Activated CD4-positive, alpha-beta T cell treated with anti-CD3 and anti-CD28 coated beads, Interleukin-2, Interleukin-4, amounts not matched to agents 100 ng/mL and 50 ng/mL, durations not matched to agents 16 hours and 8 hours (primary cell): ENCODE data around the gene ZNF764.

Experiments used
- DNase-seq: peaks from one replicate; pipeline ENCODE4 v3.0.0-alpha.2; 2020; ENCODE audit warnings: low spot score

The ZNF764 gene

DNA sequence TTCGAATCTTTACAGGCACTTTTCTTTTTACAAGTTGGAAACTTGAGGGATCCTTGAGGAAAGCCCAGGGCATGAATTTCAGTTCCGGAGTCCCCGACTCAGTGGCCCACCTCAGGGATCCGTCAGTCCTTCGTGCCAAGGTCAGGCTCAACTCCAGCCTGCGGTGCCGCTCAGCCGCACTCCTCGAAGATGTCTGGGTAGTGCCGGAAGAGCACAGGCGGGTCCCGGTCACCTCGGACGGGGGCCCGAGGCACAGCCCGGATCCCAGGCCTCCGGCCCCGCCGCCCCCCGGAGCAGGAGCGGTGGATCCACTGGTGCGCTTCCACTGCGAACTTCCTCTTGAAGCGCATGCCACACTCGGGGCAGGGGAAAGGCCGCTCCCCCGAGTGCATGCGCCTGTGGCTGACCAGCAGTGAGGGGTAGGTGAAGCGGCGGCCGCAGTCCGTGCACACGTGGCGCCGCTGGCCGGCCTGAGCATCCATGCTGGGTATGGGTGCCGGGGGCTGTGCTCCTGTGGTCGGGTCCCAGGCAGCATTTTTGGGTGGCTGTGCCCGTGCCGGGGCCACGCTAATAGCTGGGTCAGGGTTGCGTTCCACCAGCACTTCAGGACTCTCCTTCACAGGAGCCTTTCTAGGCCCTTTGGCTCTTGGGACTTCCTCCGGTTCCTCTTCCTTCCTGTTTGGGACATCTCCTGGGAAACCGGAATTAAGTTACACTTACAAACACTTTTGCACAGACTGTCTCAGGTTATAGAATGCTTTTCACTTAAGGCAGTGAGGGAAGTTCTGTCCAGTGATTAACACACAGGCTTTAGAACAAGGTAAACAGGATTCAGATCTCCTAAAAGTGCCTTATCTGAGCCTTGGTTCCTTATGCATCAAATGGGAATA is 11.8 kb upstream of the ZNF764 start:
- DNase-seq: no peak

GRCh38 chr16:30569281-30569680 is 11.1 kb upstream of the ZNF764 start:
- no peak for DNase-seq

- peak; percentile 82 for DNase-seq
Measured at GRCh38 chr16:30567991-30568638, 9.9 kb upstream of the ZNF764 start.

DNA sequence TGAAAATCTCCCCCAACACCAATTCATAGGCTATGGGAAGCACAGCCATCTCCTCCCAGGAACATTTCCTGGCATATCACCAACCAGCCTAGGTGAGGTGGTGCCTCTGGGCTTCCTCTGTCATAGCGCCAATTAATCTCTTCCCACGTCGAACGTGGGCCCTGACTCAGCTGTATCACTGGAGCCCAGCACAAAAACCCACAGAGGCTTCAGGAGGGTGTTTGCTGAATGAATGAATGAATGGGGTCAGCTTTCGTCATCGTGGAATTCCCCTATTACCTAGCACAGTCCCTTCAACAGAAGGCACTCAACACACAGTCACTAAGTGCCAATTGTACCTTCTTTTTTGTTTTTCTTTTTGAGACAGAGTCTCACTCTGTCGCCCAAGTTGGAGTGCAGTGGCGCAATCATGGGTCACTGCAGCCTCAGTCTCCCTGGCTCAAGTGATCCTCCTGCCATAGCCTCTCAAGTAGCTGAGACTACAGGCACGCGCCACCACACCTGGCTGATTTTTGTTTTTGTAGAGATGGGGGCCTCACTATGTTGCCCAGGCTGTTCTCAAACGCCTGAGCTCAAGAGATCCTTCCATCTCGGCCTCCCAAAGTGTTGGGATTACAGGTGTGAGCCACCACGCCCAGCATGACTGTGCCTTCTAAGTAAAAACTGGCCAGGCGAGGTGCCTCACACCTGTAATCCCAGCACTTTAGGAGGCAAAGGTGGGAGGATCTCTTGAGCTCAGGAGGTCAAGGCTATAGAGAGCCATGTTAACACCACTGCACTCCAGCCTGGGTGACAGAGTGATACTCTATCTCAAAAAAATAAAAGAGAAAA is 9.2 kb upstream of the ZNF764 start:
- peak; percentile 82 for DNase-seq

DNA sequence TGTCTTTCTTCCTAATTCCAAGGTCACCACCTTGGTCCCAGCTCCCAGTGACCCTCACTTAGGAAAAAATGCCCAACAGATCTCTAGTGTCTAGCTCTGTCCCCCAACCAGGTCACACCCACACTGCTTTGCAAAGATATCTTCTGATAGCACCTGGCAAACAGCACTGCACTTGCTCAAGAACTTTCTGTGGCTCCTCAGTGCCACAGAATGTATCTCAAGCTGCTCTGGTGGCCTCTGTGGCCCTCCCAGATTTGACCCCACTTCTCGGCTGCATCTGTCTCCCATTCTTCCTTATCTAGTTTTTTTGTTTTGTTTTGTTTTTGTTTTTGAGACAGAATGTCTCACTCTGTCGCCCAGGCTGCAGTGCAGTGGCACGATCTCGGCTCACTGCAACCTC is 8.4 kb upstream of the ZNF764 start:
- DNase-seq: no peak

DNA sequence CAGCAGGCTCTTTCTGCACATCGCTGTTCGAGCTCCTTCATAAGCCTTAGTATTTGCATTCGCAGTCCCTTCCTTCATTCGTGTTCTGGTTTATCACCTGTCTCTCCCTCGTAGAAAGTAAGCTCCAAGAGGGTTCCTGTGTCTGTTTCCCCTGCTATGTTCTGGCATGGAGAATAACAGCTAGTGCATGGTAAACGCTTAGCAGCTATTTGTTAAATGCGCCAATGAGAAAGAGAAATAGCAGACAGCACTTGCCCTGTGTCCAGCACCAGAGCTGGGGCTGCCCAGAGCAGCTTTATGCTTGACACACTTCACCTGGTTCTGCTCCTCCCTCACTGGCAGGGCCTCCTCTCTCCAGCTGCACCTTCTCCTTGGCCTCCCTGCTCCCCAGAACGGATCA is 7.8 kb upstream of the ZNF764 start:
- DNase-seq: no peak

- DNase-seq: no peak
Measured at GRCh38 chr16:30565526-30565925, 7.4 kb upstream of the ZNF764 start.

DNA sequence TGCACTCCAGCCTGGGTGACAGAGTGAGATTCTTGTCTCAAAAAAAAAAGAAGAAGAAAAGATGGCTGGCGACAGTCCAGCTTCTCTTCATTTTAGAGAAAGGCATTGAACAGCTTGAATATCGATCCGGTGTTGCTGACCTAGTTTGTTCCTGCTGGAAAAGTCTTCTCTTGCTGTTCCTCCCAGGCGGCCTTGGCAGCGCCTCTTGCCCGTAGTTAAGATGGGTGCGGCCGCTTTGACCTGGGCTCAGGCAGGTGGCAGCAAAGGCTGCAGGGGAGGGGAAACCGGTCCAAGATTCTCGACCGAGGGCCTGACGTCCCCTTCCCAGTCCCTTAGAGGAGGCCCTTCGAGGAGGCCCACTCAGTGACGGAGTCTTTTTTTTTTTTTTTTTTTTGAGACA is 3.8 kb upstream of the ZNF764 start:
- no peak for DNase-seq

DNA sequence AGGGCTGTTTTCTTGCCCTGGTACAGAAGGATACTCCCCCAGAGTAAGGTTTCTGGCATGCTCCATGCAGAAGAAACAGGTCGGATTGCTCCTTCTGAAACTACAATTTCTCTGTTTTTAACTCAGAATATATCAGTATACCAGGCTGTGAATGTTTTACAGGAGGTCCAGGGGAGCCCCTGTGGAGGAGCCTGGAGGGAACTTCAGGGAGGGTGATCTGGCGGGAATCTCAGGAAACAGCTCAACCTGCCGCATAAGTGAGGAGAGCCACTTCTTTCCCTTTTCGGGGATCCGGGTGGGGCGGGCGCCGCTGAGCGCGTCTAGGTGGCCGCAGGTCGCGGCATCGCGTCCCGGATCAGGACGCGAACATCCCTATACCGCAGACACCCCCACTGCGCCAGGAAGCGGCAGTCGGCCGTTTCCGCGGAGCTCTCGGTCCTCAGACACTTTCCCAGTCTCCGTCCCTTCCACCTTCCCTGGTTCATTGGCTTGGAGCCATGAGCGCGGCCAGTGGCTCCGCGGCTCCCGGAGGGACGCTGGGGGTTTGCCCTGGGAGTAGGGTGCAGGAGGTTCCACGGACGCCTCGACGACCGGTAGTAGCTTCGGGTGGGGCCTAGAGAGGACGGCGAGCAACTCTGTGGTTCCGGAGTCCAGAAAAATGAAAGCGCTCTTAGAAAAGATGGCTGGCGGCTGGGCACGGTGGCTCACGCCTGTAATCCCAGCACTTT is 3.1 kb upstream of the ZNF764 start:
- DNase-seq: no peak

DNA sequence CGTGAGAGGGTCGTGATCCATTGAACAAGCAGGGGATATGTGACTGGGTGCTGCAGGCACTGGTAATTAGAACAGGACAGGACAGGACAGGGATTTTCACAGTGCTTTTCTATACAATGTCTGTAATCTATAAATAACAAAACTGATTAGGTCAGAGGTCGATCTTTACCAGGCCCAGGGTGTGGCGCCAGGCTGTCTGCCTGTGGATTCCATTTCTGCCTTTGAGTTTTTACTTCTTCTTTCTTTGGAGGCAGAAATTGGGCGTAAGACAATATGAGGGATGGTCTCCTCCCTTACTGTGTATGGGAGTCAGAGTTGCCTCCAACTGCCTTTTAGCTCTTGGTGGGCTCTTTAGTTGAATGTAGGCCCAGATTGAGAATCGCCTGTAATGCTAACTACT is 1.5 kb upstream of the ZNF764 start:
- DNase-seq: no peak

DNA sequence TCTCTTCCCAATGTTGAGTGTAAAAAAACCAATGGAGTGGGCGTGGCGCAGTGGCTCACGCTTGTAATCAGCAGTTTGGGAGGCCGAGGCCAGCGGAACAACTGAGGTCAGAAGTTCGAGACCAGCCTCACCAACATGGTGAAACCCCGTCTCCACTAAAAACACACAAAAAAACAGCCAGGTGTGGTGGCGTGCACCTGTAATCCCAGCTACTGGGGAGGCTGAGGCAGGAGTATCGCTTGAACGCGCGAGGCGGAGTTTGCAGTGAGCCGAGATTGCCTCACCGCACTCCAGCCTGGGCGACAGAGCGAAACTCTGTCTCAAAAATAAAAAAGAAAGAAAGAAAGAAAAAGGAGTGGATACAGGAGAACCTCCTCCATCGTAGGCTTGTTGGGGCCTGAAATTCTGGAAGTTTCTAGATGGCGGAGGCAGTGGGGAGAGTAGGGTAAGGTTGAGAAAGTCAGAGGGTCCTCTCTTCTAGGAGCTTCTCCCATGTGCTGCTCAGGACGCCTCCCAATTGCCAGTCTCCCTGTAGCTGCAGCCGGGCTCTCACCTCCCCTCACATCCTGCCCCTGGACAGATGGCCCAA is 709 bp upstream of the ZNF764 start:
- no peak for DNase-seq

DNA sequence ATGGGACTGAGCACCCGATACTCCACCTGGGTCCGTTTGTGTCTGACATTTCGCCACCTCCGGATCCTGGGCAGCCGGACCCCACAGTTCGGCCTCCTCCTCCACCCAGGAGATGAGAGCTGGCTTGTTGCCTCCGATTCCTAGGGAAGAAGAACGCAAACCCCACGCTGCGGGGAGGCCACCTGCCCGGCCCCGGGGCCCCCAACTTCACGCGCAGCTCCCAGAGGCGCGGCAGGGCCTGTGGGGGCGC is 542 bp downstream of the ZNF764 start:
- no peak for DNase-seq

GRCh38 chr16:30556125-30556473 is 2.1 kb downstream of the ZNF764 start:
- no peak for DNase-seq

GRCh38 chr16:30555315-30556124 is 2.7 kb downstream of the ZNF764 start:
- no peak for DNase-seq

DNA sequence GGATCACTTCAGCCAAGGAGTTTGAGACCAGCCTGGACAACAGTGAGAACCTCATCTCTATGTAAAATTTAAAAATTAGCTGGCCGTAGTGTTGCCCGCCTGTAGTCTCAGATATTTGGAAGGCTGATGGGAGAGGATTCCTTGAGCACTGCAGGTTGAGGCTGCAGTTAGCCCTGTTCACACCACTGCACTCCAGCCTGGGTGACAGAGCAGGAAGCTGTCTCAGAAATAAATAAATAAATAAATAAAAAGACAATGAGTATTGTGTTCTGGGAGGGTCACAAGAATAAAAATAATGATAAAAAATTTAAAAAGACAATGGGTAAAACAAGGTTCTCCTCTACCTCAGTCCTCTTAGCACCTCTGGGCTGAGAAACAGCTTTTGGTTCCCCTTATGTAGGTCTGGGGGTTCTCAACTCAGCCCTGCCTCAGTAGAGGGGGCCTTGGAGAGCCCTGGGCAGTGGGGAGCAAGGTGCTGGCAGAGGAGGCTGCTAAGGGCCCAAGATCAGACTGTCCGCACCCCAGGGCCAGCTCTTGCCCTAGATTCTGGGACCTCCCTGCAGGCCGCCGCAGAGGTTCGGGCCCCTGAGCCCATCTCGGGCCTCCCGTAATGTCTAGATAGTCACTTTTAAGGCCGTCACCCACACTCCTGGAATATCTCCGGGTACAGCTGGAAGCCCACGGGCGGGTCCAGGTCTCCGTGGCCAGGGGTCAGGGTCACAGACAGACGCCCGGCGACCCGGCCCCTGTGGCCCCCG is 3.4 kb downstream of the ZNF764 start:
- DNase-seq: no peak

DNA sequence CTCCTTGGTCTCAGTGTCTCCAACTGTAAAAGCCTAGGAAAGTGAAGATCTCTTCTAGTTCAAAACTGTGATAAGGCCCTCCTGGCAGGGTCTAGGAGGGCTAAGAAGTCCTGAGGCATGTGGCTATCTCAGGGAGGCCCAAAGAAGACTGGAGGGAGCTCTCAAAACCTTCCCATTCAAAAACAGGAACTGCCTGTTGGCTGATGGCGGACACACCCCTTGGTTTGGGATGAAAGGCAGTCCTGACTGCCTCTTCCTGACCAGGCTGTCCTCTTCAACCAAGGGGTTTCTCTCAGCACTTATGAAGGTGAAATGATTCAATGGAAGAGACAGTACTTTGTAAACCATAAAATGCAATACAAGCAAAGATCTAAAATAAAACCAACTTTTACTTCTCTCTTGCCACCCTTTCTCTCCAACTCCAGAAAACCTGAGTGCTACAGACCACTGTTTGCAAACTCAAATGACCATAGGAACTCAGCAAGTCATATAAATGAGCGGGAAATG is 4.7 kb downstream of the ZNF764 start:
- DNase-seq: no peak

- DNase-seq: no peak
Measured at GRCh38 chr16:30552956-30553355, 5.2 kb downstream of the ZNF764 start.

DNA sequence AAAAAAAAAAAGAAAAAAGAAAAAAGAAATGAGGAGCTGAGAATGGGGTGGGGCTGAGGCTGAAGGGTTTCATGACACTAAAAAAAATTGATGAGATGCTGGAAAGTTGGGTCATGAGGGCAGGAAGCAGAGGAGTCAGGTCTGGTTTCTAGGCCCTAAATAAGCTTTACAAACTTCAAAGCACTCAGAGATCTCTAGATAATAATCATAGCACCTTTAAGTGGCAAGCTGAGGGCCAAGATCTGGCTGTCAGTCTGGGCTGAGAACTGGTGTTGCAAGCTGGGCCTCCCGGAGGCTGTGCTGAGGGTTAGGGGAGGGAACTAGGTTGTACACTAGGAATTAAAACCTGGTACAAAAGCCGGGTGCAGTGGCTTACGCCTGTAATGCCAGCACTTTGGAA is 6.4 kb downstream of the ZNF764 start:
- DNase-seq: peak; percentile 71

DNA sequence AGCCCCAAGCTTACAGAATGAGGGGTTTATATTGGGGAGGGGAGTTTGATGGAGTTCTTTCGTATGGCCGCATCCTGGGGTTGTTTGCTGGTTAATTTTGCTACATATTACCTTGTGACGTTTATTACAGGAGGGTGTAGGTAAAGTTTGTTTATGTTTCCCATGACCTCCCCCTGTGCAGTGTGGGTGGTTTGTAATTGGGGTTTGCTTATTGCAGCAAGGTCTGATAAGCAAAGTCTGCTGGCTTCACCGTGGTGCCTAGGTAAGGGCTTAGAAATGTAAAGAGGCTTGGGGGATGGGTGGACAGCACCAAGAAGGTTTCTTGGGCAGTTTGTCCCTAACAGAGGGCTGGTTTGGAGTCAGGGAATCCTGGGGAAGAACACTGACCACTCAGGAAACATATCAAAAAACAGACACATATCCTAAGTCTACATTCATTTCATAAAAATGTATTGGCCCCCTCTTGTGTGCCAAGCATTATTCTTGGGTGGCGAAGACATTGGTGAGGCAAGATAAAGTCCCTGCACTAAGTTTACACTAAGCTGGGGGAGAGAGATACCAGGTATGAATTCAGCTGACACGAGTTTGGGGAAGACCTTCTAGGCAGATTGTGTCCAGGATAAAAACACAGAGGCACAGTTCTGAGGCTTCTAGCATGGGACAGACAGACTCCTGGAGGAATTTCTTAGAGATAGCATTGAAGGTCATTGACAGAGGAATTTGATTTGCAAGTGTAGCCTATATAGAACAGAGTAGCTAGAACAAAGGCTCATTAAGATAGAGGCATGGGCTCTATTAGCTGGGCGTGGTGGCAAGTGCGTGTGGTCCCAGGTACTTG is 9.5 kb downstream of the ZNF764 start:
- DNase-seq: no peak
